ENCODE measurements around the gene F2. TPM values are rescaled to one million over a fixed set of nuclear protein-coding genes. Genes with fewer than 3 reads are reported as not detected.
"Not testable (repeated sequence)": the region's sequence is repeated elsewhere in the genome, so short reads cannot be mapped to it uniquely, and the experiment has no call there.

F2 gene
- total RNA-seq, result not detected

- Mint-ChIP-seq H3K4me1 (peaks cover 7% of the 10 kb centered on the region), H3K27ac (peak within 1 kb of the TSS; percentile 15), H3K27me3 (no peaks in the 10 kb centered on the region), H3K36me3 (no peaks in the 10 kb centered on the region), H3K9me3 (peaks cover 1% of the 10 kb centered on the region), H3K4me3 (no peak within 1 kb of the TSS)
- no peak for DNase-seq
- POLR2A ChIA-PET, result interaction anchor here (0.6 kb wide), 1 partner anchor 11 kb away, joined by 3 read pairs; no protein-coding TSS in a partner anchor
- ATAC-seq (ENCODE audit: low read depth), result no peak
Observed at GRCh38 chr11:46719048-46719542, at the start of gene F2. Gene F2, plus strand, starts transcription at chr11:46719213. Its CDS starts 23 bp downstream, at chr11:46719236.

GRCh38 chr11:46669711-46670139 is 49.3 kb upstream of the F2 start:
- Mint-ChIP-seq H3K4me1 (peaks cover 36% of the 10 kb centered on the region), H3K27me3 (no peaks in the 10 kb centered on the region), H3K27ac (peak overlapping the region; percentile 71), H3K36me3 (peaks cover 39% of the 10 kb centered on the region), H3K4me3 (peak overlapping the region; percentile 40), H3K9me3 (no peaks in the 10 kb centered on the region)
- ATAC-seq (ENCODE audit: low read depth) (no peak), DNase-seq (no peak)
- POLR2A ChIA-PET, result interaction anchor here (0.6 to 1.4 kb wide), 2 partner anchors 20 to 114 kb away, joined by 3 to 4 read pairs; no protein-coding TSS in a partner anchor

GRCh38 chr11:46670521-46670920 is 48.5 kb upstream of the F2 start:
- Mint-ChIP-seq H3K27ac (peak overlapping the region; percentile 64), H3K36me3 (peaks cover 39% of the 10 kb centered on the region), H3K4me1 (peaks cover 43% of the 10 kb centered on the region), H3K4me3 (peak overlapping the region; percentile 50)
- not testable (repeated sequence) for H3K9me3 Mint-ChIP-seq, DNase-seq, H3K27me3 Mint-ChIP-seq
- peak; percentile 3 for ATAC-seq (ENCODE audit: low read depth)
- POLR2A ChIA-PET, result interaction anchor here (0.6 to 1.7 kb wide), 10 partner anchors 11 to 340 kb away, joined by 3 to 31 read pairs (median 5); partner anchors contain the start of genes AMBRA1, ARHGAP1, ATG13 and HARBI1

- ATAC-seq (ENCODE audit: low read depth) (no peak), DNase-seq (no peak)
- Mint-ChIP-seq H3K4me3 (peak overlapping the region; percentile 82), H3K27me3 (no peaks in the 10 kb centered on the region), H3K36me3 (peaks cover 34% of the 10 kb centered on the region), H3K4me1 (peaks cover 53% of the 10 kb centered on the region), H3K27ac (peak overlapping the region; percentile 89), H3K9me3 (no peaks in the 10 kb centered on the region)
- POLR2A ChIA-PET, result interaction anchor here (1.3 to 1.7 kb wide), 4 partner anchors 25 to 341 kb away, joined by 3 to 31 read pairs (median 6); partner anchors contain the start of genes ARHGAP1 and ZNF408
Observed at GRCh38 chr11:46671958-46672315, 47.1 kb upstream of the F2 start.

GRCh38 chr11:46672381-46672839 is 46.6 kb upstream of the F2 start:
- no peak for DNase-seq
- no peaks in the 10 kb centered on the region for H3K9me3 Mint-ChIP-seq
- peaks cover 54% of the 10 kb centered on the region for H3K4me1 Mint-ChIP-seq
- H3K36me3 Mint-ChIP-seq, result peaks cover 34% of the 10 kb centered on the region
- peak overlapping the region; percentile 89 for H3K27ac Mint-ChIP-seq
- no peaks in the 10 kb centered on the region for H3K27me3 Mint-ChIP-seq
- POLR2A ChIA-PET, result no interaction called here
- H3K4me3 Mint-ChIP-seq, result no peak overlapping the region
- no peak for ATAC-seq (ENCODE audit: low read depth)

- no peak overlapping the region for H3K4me3 Mint-ChIP-seq
- no peak for ATAC-seq (ENCODE audit: low read depth)
- no peak for DNase-seq
- no peaks in the 10 kb centered on the region for H3K27me3 Mint-ChIP-seq
- peaks cover 34% of the 10 kb centered on the region for H3K36me3 Mint-ChIP-seq
- peaks cover 54% of the 10 kb centered on the region for H3K4me1 Mint-ChIP-seq
- no peaks in the 10 kb centered on the region for H3K9me3 Mint-ChIP-seq
- H3K27ac Mint-ChIP-seq, result peak overlapping the region; percentile 92
- POLR2A ChIA-PET, result interaction anchor here (0.6 to 3.0 kb wide), 6 partner anchors 20 to 555 kb away, joined by 3 to 15 read pairs (median 3); partner anchors contain the start of genes AMBRA1, ARHGAP1 and ZNF408
Observed at GRCh38 chr11:46673713-46674462, 45.1 kb upstream of the F2 start.

GRCh38 chr11:46674463-46675287 is 44.3 kb upstream of the F2 start:
- H3K4me3 Mint-ChIP-seq, result peak overlapping the region; percentile 52
- H3K9me3 Mint-ChIP-seq, result no peaks in the 10 kb centered on the region

GRCh38 chr11:46675288-46675851 is 43.6 kb upstream of the F2 start:
- peaks cover 45% of the 10 kb centered on the region for H3K4me1 Mint-ChIP-seq
- no peak overlapping the region for H3K4me3 Mint-ChIP-seq
- peaks cover 24% of the 10 kb centered on the region for H3K36me3 Mint-ChIP-seq
- no peak for DNase-seq
- no peak for ATAC-seq (ENCODE audit: low read depth)
- POLR2A ChIA-PET, result interaction anchor here (0.8 to 3.0 kb wide), 5 partner anchors 10 to 540 kb away, joined by 3 to 15 read pairs (median 4); partner anchors contain the start of genes AMBRA1, ARHGAP1 and ZNF408
- peak overlapping the region; percentile 92 for H3K27ac Mint-ChIP-seq
- no peaks in the 10 kb centered on the region for H3K27me3 Mint-ChIP-seq
- H3K9me3 Mint-ChIP-seq, result no peaks in the 10 kb centered on the region

More at GRCh38 chr11:46674463-46675287, 44.3 kb upstream of the F2 start:
- ATAC-seq (ENCODE audit: low read depth) (peak; percentile 41), DNase-seq (no peak)
- peaks cover 50% of the 10 kb centered on the region for H3K4me1 Mint-ChIP-seq
- H3K27ac Mint-ChIP-seq, result peak overlapping the region; percentile 92
- POLR2A ChIA-PET, result interaction anchor here (0.6 to 3.0 kb wide), 5 partner anchors 21 to 541 kb away, joined by 3 to 15 read pairs (median 3); partner anchors contain the start of genes AMBRA1, ARHGAP1 and ZNF408
- no peaks in the 10 kb centered on the region for H3K27me3 Mint-ChIP-seq
- peaks cover 30% of the 10 kb centered on the region for H3K36me3 Mint-ChIP-seq

- DNase-seq, result no peak
- no peak overlapping the region for H3K4me3 Mint-ChIP-seq
- H3K36me3 Mint-ChIP-seq, result peaks cover 27% of the 10 kb centered on the region
- H3K27ac Mint-ChIP-seq, result peak overlapping the region; percentile 25
- ATAC-seq (ENCODE audit: low read depth), result no peak
- no peaks in the 10 kb centered on the region for H3K27me3 Mint-ChIP-seq
- POLR2A ChIA-PET, result interaction anchor here (0.6 to 3.0 kb wide), 3 partner anchors 9 to 690 kb away, joined by 3 to 15 read pairs (median 4); partner anchors contain the start of genes ARHGAP1 and ZNF408
- peaks cover 40% of the 10 kb centered on the region for H3K4me1 Mint-ChIP-seq
- no peaks in the 10 kb centered on the region for H3K9me3 Mint-ChIP-seq
Observed at GRCh38 chr11:46675949-46676348, 43.1 kb upstream of the F2 start.

GRCh38 chr11:46676436-46677158 is 42.4 kb upstream of the F2 start:
- H3K36me3 Mint-ChIP-seq, result peaks cover 26% of the 10 kb centered on the region
- no peaks in the 10 kb centered on the region for H3K27me3 Mint-ChIP-seq
- no peak for DNase-seq
- H3K4me1 Mint-ChIP-seq, result peaks cover 35% of the 10 kb centered on the region
- H3K4me3 Mint-ChIP-seq, result peak overlapping the region; percentile 16
- POLR2A ChIA-PET, result interaction anchor here (0.6 to 1.2 kb wide), 2 partner anchors 9 to 690 kb away, joined by 3 to 4 read pairs; no protein-coding TSS in a partner anchor
- ATAC-seq (ENCODE audit: low read depth), result no peak
- no peaks in the 10 kb centered on the region for H3K9me3 Mint-ChIP-seq
- H3K27ac Mint-ChIP-seq, result peak overlapping the region; percentile 74

- no peak for ATAC-seq (ENCODE audit: low read depth)
- DNase-seq, result no peak
- H3K36me3 Mint-ChIP-seq, result peaks cover 24% of the 10 kb centered on the region
- H3K4me3 Mint-ChIP-seq, result no peak overlapping the region
- POLR2A ChIA-PET, result no interaction called here
- no peaks in the 10 kb centered on the region for H3K27me3 Mint-ChIP-seq
- H3K27ac Mint-ChIP-seq, result peak overlapping the region; percentile 74
- H3K4me1 Mint-ChIP-seq, result peaks cover 29% of the 10 kb centered on the region
- H3K9me3 Mint-ChIP-seq, result no peaks in the 10 kb centered on the region
Observed at GRCh38 chr11:46677169-46677568, 41.8 kb upstream of the F2 start.

Measured in activated naive CD8-positive, alpha-beta T cell treated with anti-CD3 and anti-CD28 coated beads, Interleukin-2, amount 10 ng/mL, durations not matched to agents 7 days and 5 days (primary cell).